Measurements from ENCODE around the gene CAPN2.
A peak's percentile ranks its signal among the peaks of the same experiment; 100 is the strongest.

Gene CAPN2

GRCh38 chr1:223738465-223739365 lies 26.4 kb downstream of the CAPN2 start (continued):
- TF ChIP-seq PRDM2 (tag by site-specific recombination; IDR thresholded peaks at IDR 0.05; ENCODE audit: borderline replicate concordance) (no peak), ZNF692 (tag by site-specific recombination; IDR thresholded peaks at IDR 0.05) (no peak), ZNF398 (tag by site-specific recombination; IDR thresholded peaks at IDR 0.05) (no peak), ZNF704 (tag by site-specific recombination; IDR thresholded peaks at IDR 0.05) (no peak), ZNF202 (tag by site-specific recombination; IDR thresholded peaks at IDR 0.05; ENCODE audit: borderline replicate concordance) (no peak), ZBTB6 (tag by site-specific recombination; IDR thresholded peaks at IDR 0.05) (peak; percentile 79; the same call in 1 of the 2 replicates), TCF7L2 (IDR thresholded peaks at IDR 0.05; ENCODE audit: borderline replicate concordance, low read depth, low read length) (no peak), ZFP41 (tag by site-specific recombination; IDR thresholded peaks at IDR 0.05; ENCODE audit: borderline replicate concordance) (no peak), ZFP37 (tag by site-specific recombination; IDR thresholded peaks at IDR 0.05) (no peak), ZNF449 (tag by site-specific recombination; IDR thresholded peaks at IDR 0.05) (no peak), ZNF157 (tag by site-specific recombination; IDR thresholded peaks at IDR 0.05) (no peak), ZNF639 (tag by site-specific recombination; IDR thresholded peaks at IDR 0.05) (no peak), ZNF169 (tag by site-specific recombination; IDR thresholded peaks at IDR 0.05) (no peak), SCRT1 (tag by site-specific recombination; IDR thresholded peaks at IDR 0.05; ENCODE audit: borderline replicate concordance) (peak; percentile 92), ZNF776 (tag by site-specific recombination; IDR thresholded peaks at IDR 0.05; ENCODE audit: borderline replicate concordance) (no peak), ZSCAN18 (tag by site-specific recombination; IDR thresholded peaks at IDR 0.05) (no peak), ZFHX2 (tag by site-specific recombination; conservative IDR thresholded peaks at IDR 0.05) (no peak), ZNF426 (tag by site-specific recombination; IDR thresholded peaks at IDR 0.05) (no peak), ZNF626 (tag by site-specific recombination; IDR thresholded peaks at IDR 0.05) (no peak), ZBTB21 (tag by site-specific recombination; IDR thresholded peaks at IDR 0.05) (no peak), ZNF530 (tag by site-specific recombination; IDR thresholded peaks at IDR 0.05; ENCODE audit: low read depth) (no peak)

Measured in HEK293 (cell line).